IPS DF 4.7 (cell line): ENCODE results near the gene OR2S2.

Experiments used
- DNase-seq: peaks from one replicate; pipeline ENCODE4 v3.0.0-alpha.2; 2013; ENCODE audit warnings: low spot score; ENCODE audit errors: extremely low read depth

The OR2S2 gene

GRCh38 chr9:35965011-35965410 is 7.1 kb upstream of the OR2S2 start:
- DNase-seq = no peak

- no peak for DNase-seq
Observed at GRCh38 chr9:35962126-35962906, 4.4 kb upstream of the OR2S2 start.

- DNase-seq = no peak
Observed at GRCh38 chr9:35960039-35960655, 2.2 kb upstream of the OR2S2 start.

- no peak for DNase-seq
Observed at GRCh38 chr9:35956651-35957050, 1.3 kb downstream of the OR2S2 start.

GRCh38 chr9:35954942-35955546 is 2.9 kb downstream of the OR2S2 start:
- no peak for DNase-seq

- DNase-seq = no peak
Observed at GRCh38 chr9:35952526-35953191, 5.3 kb downstream of the OR2S2 start.

GRCh38 chr9:35951736-35952135 is 6.2 kb downstream of the OR2S2 start:
- DNase-seq = no peak

- no peak for DNase-seq
Observed at GRCh38 chr9:35948901-35949318, 9.0 kb downstream of the OR2S2 start.

- DNase-seq = no peak
Observed at GRCh38 chr9:35948451-35948850, 9.5 kb downstream of the OR2S2 start.

- DNase-seq = peak; percentile 75
Observed at GRCh38 chr9:35945341-35946018, 12.5 kb downstream of the OR2S2 start.

GRCh38 chr9:35944841-35945240 is 13.1 kb downstream of the OR2S2 start:
- no peak for DNase-seq

- DNase-seq = no peak
Observed at GRCh38 chr9:35944173-35944572, 13.8 kb downstream of the OR2S2 start.

GRCh38 chr9:35942286-35942685 is 15.7 kb downstream of the OR2S2 start:
- DNase-seq = no peak

GRCh38 chr9:35940458-35941407 is 17.2 kb downstream of the OR2S2 start:
- DNase-seq = no peak

GRCh38 chr9:35939679-35940250 is 18.2 kb downstream of the OR2S2 start:
- no peak for DNase-seq

- no peak for DNase-seq
Observed at GRCh38 chr9:35938474-35939356, 19.2 kb downstream of the OR2S2 start.

- DNase-seq = no peak
Observed at GRCh38 chr9:35937227-35937626, 20.7 kb downstream of the OR2S2 start.

GRCh38 chr9:35935755-35936509 is 22.0 kb downstream of the OR2S2 start:
- DNase-seq = no peak
